ENCODE measurements around the gene CFHR3.
"Not testable (repeated sequence)": the region's sequence is repeated elsewhere in the genome, so short reads cannot be mapped to it uniquely, and the experiment has no call there.

The CFHR3 gene

DNA sequence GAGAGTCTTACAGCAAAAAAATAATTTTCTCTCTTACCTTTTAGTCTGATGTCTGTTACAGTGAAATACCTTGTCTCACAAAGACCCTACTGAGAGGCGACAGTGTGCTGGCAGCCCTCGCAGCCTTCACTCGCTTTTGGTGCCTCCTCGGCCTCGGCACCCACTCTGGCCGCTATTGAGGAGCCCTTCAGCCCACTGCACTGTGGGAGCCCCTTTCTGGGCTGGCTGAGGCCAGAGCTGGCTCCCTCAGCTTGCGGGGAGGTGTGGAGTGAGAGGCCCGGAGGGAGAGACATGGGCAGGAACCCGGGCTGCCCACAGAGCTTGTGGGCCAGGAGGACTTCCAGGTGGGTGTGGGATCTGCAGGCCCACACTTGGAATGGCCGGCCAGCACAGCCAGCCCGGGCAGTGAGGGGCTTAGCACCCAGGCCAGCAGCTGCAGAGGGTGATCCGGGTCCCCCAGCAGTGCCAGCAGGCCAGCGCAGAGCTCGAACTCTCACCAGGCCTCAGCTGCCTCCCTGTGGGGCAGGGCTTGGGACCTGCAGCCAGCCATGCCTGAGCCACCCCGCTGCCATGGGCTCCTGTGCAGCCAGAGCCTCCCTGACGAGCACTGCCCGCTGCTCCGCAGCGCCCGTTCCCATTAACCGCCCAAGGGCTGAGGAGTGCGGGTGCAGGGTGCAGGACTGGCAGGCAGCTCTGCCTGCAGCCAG is 34.0 kb downstream of the CFHR3 start:
- no peak overlapping the region for H3K27ac ChIP-seq
- H3K4me2 ChIP-seq (ENCODE audit: low read length): no peak overlapping the region
- H3K9ac ChIP-seq: no peak overlapping the region
- no peaks in the 10 kb centered on the region for H3K79me2 ChIP-seq
- no peaks in the 10 kb centered on the region for H3K9me3 ChIP-seq (ENCODE audit: control insufficient read depth, low read length)
- no peak overlapping the region for H3K4me3 ChIP-seq (ENCODE audit: low read depth, low read length)
- no peaks in the 10 kb centered on the region for H3K4me1 ChIP-seq
- no peak overlapping the region for H2AFZ ChIP-seq
- H3K36me3 ChIP-seq (ENCODE audit: control insufficient read depth, insufficient read depth, low read length): no peaks in the 10 kb centered on the region
- no peak for TF ChIP-seq CTCF (IDR thresholded peaks at IDR 0.05)
- no peaks in the 10 kb centered on the region for H3K27me3 ChIP-seq (ENCODE audit: control insufficient read depth, insufficient read depth, low read length)

- H3K36me3 ChIP-seq (ENCODE audit: control insufficient read depth, insufficient read depth, low read length); H3K27ac ChIP-seq; H3K79me2 ChIP-seq; H3K4me2 ChIP-seq (ENCODE audit: low read length); H3K9ac ChIP-seq; H3K4me1 ChIP-seq; H3K9me3 ChIP-seq (ENCODE audit: control insufficient read depth, low read length); H2AFZ ChIP-seq; H3K4me3 ChIP-seq (ENCODE audit: low read depth, low read length); H3K27me3 ChIP-seq (ENCODE audit: control insufficient read depth, insufficient read depth, low read length): not testable (repeated sequence)
Measured at GRCh38 chr1:196817442-196817841, 42.8 kb downstream of the CFHR3 start.

DNA sequence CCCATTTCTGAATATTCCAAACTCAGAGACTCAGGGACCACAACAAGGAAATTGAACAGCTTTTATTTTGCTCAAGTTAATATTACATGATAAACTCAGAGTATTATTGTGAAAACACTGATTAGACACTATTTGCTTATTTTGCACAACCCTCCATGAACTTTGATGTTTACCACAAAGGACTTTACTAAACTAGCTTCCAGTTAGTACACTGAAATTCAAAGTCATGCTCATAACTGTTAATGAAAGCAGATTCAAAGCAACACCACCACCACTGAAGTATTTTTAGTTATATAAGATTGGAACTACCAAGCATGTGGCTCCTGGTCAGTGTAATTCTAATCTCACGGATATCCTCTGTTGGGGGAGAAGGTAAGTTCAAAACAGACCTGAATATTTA is 44.9 kb downstream of the CFHR3 start, which contains the start of gene CFHR1:
CFHR1 (plus strand) TSS at position 201 of the 400 bp plus-strand sequence; CDS start at position 315, 114 bp downstream.
- H2AFZ ChIP-seq; H3K4me1 ChIP-seq; H3K27me3 ChIP-seq (ENCODE audit: control insufficient read depth, insufficient read depth, low read length); H3K9me3 ChIP-seq (ENCODE audit: control insufficient read depth, low read length); H3K36me3 ChIP-seq (ENCODE audit: control insufficient read depth, insufficient read depth, low read length); H3K4me2 ChIP-seq (ENCODE audit: low read length); H3K4me3 ChIP-seq (ENCODE audit: low read depth, low read length); H3K27ac ChIP-seq; H3K79me2 ChIP-seq; H3K9ac ChIP-seq: not testable (repeated sequence)

- not testable (repeated sequence) for H3K9ac ChIP-seq; H3K27ac ChIP-seq; H3K4me3 ChIP-seq (ENCODE audit: low read depth, low read length); H3K4me1 ChIP-seq; H3K79me2 ChIP-seq; H3K4me2 ChIP-seq (ENCODE audit: low read length); H3K27me3 ChIP-seq (ENCODE audit: control insufficient read depth, insufficient read depth, low read length); H2AFZ ChIP-seq; H3K9me3 ChIP-seq (ENCODE audit: control insufficient read depth, low read length); H3K36me3 ChIP-seq (ENCODE audit: control insufficient read depth, insufficient read depth, low read length)
Measured at GRCh38 chr1:196827860-196828259, 53.2 kb downstream of the CFHR3 start.

All from parathyroid adenoma (tissue), 2 donors.